OCI-LY7 (cell line): ENCODE measurements around the gene TOR3A.

Experiments used
- CTCF ChIP-seq: fragments of 200-600 bp; sonication (generic); conservative IDR thresholded peaks from 2 replicates; pipeline ENCODE4 v1.5.1; 2014; ENCODE audit warnings: mild to moderate bottlenecking, antibody characterized with exemption, low read length, moderate library complexity, mixed read lengths
- EZH2phosphoT487 ChIP-seq: fragments of 200-600 bp; sonication (generic); IDR thresholded peaks from 2 replicates; pipeline ENCODE4 v1.6.1; 2018; ENCODE audit warnings: low read depth, borderline replicate concordance, mild to moderate bottlenecking, mixed run types, antibody characterized with exemption, low read length, moderate library complexity, mixed read lengths

DNA sequence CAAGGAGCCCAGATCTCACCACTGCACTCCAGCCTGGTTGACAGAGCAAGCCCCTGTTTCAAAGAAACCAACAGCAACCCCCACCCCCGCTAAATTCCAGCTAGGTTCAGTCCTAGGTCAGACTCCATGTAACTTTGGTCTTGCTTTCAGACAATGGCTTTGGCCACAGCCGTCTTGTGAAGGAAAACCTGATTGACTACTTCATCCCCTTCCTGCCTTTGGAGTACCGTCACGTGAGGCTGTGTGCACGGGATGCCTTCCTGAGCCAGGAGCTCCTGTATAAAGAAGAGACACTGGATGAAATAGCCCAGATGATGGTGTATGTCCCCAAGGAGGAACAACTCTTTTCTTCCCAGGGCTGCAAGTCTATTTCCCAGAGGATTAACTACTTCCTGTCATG lies 12.9 kb downstream of the TOR3A start:
- TF ChIP-seq CTCF (no peak), EZH2phosphoT487 (no peak)
